Neural progenitor cell (in vitro differentiated cells): ENCODE results near the gene NRG3. TPM values are rescaled to one million over a fixed set of nuclear protein-coding genes. Genes with fewer than 3 reads are reported as not detected.
A peak's percentile ranks its signal among the peaks of the same experiment; 100 is the strongest.

Experiments
- DNase-seq: peaks from one replicate; pipeline ENCODE4 v3.0.0-alpha.2; 2016; ENCODE audit warnings: low spot score
- H2AFZ ChIP-seq: fragments of 200-600 bp; sonication (generic); replicated peaks from 2 replicates; pipeline ENCODE4 v1.6.1; 2016; ENCODE audit warnings: antibody characterized with exemption
- H3F3A ChIP-seq: fragments of 200-600 bp; sonication (generic); 2 replicates; pipeline ENCODE4 v1.6.1; 2016; ENCODE audit warnings: antibody characterized with exemption, low read depth
- H3K27ac ChIP-seq: fragments of 200-600 bp; sonication (generic); 2 replicates; pipeline ENCODE4 v1.5.1; 2016; ENCODE audit warnings: mild to moderate bottlenecking
- H3K27me3 ChIP-seq: fragments of 200-600 bp; sonication (generic); 2 replicates; pipeline ENCODE4 v1.6.1; 2016; ENCODE audit warnings: mild to moderate bottlenecking, moderate library complexity
- H3K36me3 ChIP-seq: fragments of 200-600 bp; sonication (generic); 2 replicates; pipeline ENCODE4 v1.5.1; 2016
- H3K4me1 ChIP-seq: fragments of 200-600 bp; sonication (generic); 2 replicates; pipeline ENCODE4 v1.6.1; 2016; ENCODE audit warnings: mixed run types
- H3K4me2 ChIP-seq: fragments of 200-600 bp; sonication (generic); 2 replicates; pipeline ENCODE4 v1.6.1; 2016
- H3K4me3 ChIP-seq: fragments of 200-600 bp; sonication (generic); 2 replicates; pipeline ENCODE4 v1.5.1; 2016
- H3K79me2 ChIP-seq: fragments of 200-600 bp; sonication (generic); 2 replicates; pipeline ENCODE4 v1.6.1; 2016; ENCODE audit warnings: low read depth
- H3K9ac ChIP-seq: fragments of 200-600 bp; sonication (generic); 2 replicates; pipeline ENCODE4 v1.6.1; 2016
- H3K9me3 ChIP-seq: fragments of 200-600 bp; sonication (generic); 2 replicates; pipeline ENCODE4 v1.5.1; 2016; ENCODE audit warnings: low read depth
- H4K20me1 ChIP-seq: fragments of 200-600 bp; sonication (generic); 2 replicates; pipeline ENCODE4 v1.6.1; 2016; ENCODE audit warnings: low read depth
- H3K27ac Mint-ChIP-seq: 3 replicates; pipeline ENCODE4 v1.8.0; 2021; ENCODE audit warnings: mixed read lengths
- H3K27me3 Mint-ChIP-seq: 2 replicates; pipeline ENCODE4 v1.8.0; 2022; ENCODE audit warnings: low read depth, mild to moderate bottlenecking, inconsistent platforms, moderate library complexity, mixed read lengths; ENCODE audit not compliant: insufficient read depth
- H3K36me3 Mint-ChIP-seq: 3 replicates; pipeline ENCODE4 v1.8.0; 2021; ENCODE audit warnings: mixed read lengths
- H3K4me1 Mint-ChIP-seq: 3 replicates; pipeline ENCODE4 v1.8.0; 2021; ENCODE audit warnings: mixed read lengths
- H3K4me3 Mint-ChIP-seq: 3 replicates; pipeline ENCODE4 v1.8.0; 2021; ENCODE audit warnings: mild to moderate bottlenecking, moderate library complexity, mixed read lengths
- H3K9me3 Mint-ChIP-seq: 3 replicates; pipeline ENCODE4 v1.8.0; 2020; ENCODE audit warnings: mixed read lengths
- CTCF ChIP-seq: fragments of 200-600 bp; sonication (generic); IDR thresholded peaks from 2 replicates; pipeline ENCODE4 v1.5.1; 2017; ENCODE audit warnings: antibody characterized with exemption, mild to moderate bottlenecking
- EZH2 ChIP-seq: fragments of 200-600 bp; sonication (generic); IDR thresholded peaks from 2 replicates; pipeline ENCODE4 v1.6.1; 2017; ENCODE audit warnings: antibody characterized with exemption, mild to moderate bottlenecking, moderate library complexity
- EZH2phosphoT487 ChIP-seq: fragments of 200-600 bp; sonication (generic); IDR thresholded peaks from 2 replicates; pipeline ENCODE4 v1.6.1; 2017; ENCODE audit warnings: antibody characterized with exemption
- total RNA-seq: library from RNA; depleted of rRNA; stranded (reverse); fragments of >200 nt; gene quantifications from 2 replicates; pipeline ENCODE4 v1.2.3, GENCODE V29; 2015; ENCODE audit warnings: low replicate concordance

Gene NRG3
- total RNA-seq, 1 donor from 2014 or later = 1.9 TPM

DNA sequence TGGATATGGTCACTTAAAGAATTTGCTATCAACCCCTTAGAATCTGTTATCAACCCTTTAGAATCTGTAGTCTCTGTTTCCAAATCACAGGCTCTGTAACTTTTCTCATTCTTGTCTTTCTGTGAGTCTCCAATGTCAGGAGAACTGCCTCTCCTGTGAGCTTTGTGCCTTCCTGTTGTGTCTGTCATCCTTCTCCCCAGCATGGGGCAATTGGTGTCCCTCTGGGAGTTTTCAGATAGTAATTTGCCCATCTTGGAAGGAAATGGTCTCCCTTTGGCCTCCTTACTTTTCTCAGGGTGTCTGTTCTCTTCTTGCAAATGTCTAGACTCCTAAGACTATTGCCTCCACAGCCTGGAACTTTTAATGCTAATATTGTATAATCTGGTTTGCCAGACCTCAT lies 521.9 kb downstream of the NRG3 start:
- Histone ChIP-seq H4K20me1 (no peaks in the 10 kb centered on the region), H3K4me2 (no peak overlapping the region), H3K27me3 (no peaks in the 10 kb centered on the region), H3K27ac (no peak overlapping the region), H3F3A (no peaks in the 10 kb centered on the region), H2AFZ (no peak overlapping the region), H3K9me3 (no peaks in the 10 kb centered on the region), H3K79me2 (no peaks in the 10 kb centered on the region), H3K9ac (no peak overlapping the region), H3K36me3 (no peaks in the 10 kb centered on the region), H3K4me3 (no peak overlapping the region), H3K4me1 (peaks cover 14% of the 10 kb centered on the region)
- H3K9me3 Mint-ChIP-seq = no peaks in the 10 kb centered on the region
- no peak overlapping the region for H3K4me3 Mint-ChIP-seq
- H3K36me3 Mint-ChIP-seq = no peaks in the 10 kb centered on the region
- DNase-seq = no peak
- no peak overlapping the region for H3K27ac Mint-ChIP-seq
- H3K4me1 Mint-ChIP-seq = peaks cover 28% of the 10 kb centered on the region
- no peaks in the 10 kb centered on the region for H3K27me3 Mint-ChIP-seq
- no peak for TF ChIP-seq EZH2
- TF ChIP-seq CTCF = no peak
- TF ChIP-seq EZH2phosphoT487 = no peak

DNA sequence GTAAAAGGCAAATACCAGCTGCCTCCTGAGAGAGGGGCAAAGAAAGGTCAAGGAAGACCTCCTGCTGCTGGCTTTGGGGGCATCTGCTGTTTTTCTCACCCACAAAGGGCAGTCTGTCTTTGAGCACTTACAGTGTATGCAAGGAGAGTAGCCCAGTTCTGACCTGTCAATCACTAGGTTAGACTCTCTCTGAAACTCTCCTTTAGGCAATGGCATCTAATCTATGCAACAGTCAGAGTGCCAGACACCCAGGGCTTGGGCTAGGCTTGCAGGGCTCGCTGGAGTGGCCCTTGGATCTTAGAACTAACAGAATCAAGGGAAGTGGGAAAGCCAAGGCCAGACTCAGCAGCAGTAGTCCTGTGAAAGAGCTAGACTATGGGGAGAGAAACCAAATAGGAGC lies 522.9 kb downstream of the NRG3 start:
- peak overlapping the region; percentile 83 for H3K27ac Mint-ChIP-seq
- peaks cover 28% of the 10 kb centered on the region for H3K4me1 Mint-ChIP-seq
- no peak overlapping the region for H3K4me2 ChIP-seq
- no peak overlapping the region for H3K4me3 Mint-ChIP-seq
- no peak overlapping the region for H2AFZ ChIP-seq
- H3F3A ChIP-seq = no peaks in the 10 kb centered on the region
- no peak overlapping the region for H3K27ac ChIP-seq
- H3K79me2 ChIP-seq = no peaks in the 10 kb centered on the region
- TF ChIP-seq EZH2phosphoT487 (no peak), CTCF (no peak), EZH2 (no peak)
- peaks cover 14% of the 10 kb centered on the region for H3K4me1 ChIP-seq
- H3K9ac ChIP-seq = no peak overlapping the region
- no peaks in the 10 kb centered on the region for H3K9me3 ChIP-seq
- peak; percentile 28 for DNase-seq
- H3K36me3 Mint-ChIP-seq = no peaks in the 10 kb centered on the region
- H3K36me3 ChIP-seq = no peaks in the 10 kb centered on the region
- no peaks in the 10 kb centered on the region for H3K27me3 Mint-ChIP-seq
- no peaks in the 10 kb centered on the region for H3K27me3 ChIP-seq
- H3K9me3 Mint-ChIP-seq = no peaks in the 10 kb centered on the region
- H4K20me1 ChIP-seq = no peaks in the 10 kb centered on the region
- no peak overlapping the region for H3K4me3 ChIP-seq

- Histone ChIP-seq H3K9me3 (no peaks in the 10 kb centered on the region), H4K20me1 (no peaks in the 10 kb centered on the region), H3K4me1 (peaks cover 14% of the 10 kb centered on the region), H3K36me3 (no peaks in the 10 kb centered on the region), H2AFZ (no peak overlapping the region), H3K79me2 (no peaks in the 10 kb centered on the region), H3K9ac (no peak overlapping the region), H3K27me3 (no peaks in the 10 kb centered on the region), H3K4me2 (no peak overlapping the region), H3K27ac (no peak overlapping the region), H3K4me3 (no peak overlapping the region), H3F3A (no peaks in the 10 kb centered on the region)
- H3K9me3 Mint-ChIP-seq = no peaks in the 10 kb centered on the region
- no peak overlapping the region for H3K27ac Mint-ChIP-seq
- H3K4me1 Mint-ChIP-seq = peaks cover 28% of the 10 kb centered on the region
- TF ChIP-seq EZH2 (no peak), CTCF (no peak), EZH2phosphoT487 (no peak)
- H3K27me3 Mint-ChIP-seq = no peaks in the 10 kb centered on the region
- no peak overlapping the region for H3K4me3 Mint-ChIP-seq
- H3K36me3 Mint-ChIP-seq = no peaks in the 10 kb centered on the region
- DNase-seq = no peak
Observed at GRCh38 chr10:82399850-82400249, 524.9 kb downstream of the NRG3 start.
